GM21723 (cell line): ENCODE measurements around the gene SPINK4.

Source experiments
- ATAC-seq: cut with Tn5 transposase; IDR thresholded peaks from one replicate; pipeline ENCODE4 v1.9.1; 2021; ENCODE audit warnings: mild to moderate bottlenecking, moderate library complexity; ENCODE audit not compliant: unreplicated experiment

SPINK4 gene

GRCh38 chr9:33239921-33240320 is at the start of gene SPINK4:
Gene SPINK4 (plus strand): TSS chr9:33240167. CDS start chr9:33240209, 42 bp downstream.
- ATAC-seq = no peak

- ATAC-seq = no peak
Measured at GRCh38 chr9:33192493-33193255, 47.3 kb upstream of the SPINK4 start.

- ATAC-seq = no peak
Measured at GRCh38 chr9:33193818-33194217, 46.1 kb upstream of the SPINK4 start.

GRCh38 chr9:33196736-33197135 is 43.2 kb upstream of the SPINK4 start:
- ATAC-seq = no peak

- no peak for ATAC-seq
Measured at GRCh38 chr9:33197279-33198152, 42.5 kb upstream of the SPINK4 start.

- ATAC-seq = no peak
Measured at GRCh38 chr9:33198165-33198564, 41.8 kb upstream of the SPINK4 start.

GRCh38 chr9:33202018-33202417 is 37.9 kb upstream of the SPINK4 start:
- ATAC-seq = peak; percentile 76

GRCh38 chr9:33202552-33203201 is 37.3 kb upstream of the SPINK4 start:
- peak; percentile 100 for ATAC-seq

GRCh38 chr9:33209394-33209793 is 30.6 kb upstream of the SPINK4 start:
- ATAC-seq = no peak

- no peak for ATAC-seq
Measured at GRCh38 chr9:33210006-33210715, 29.8 kb upstream of the SPINK4 start.

- no peak for ATAC-seq
Measured at GRCh38 chr9:33211695-33212393, 28.1 kb upstream of the SPINK4 start.

GRCh38 chr9:33220681-33221567 is 19.0 kb upstream of the SPINK4 start:
- no peak for ATAC-seq

- ATAC-seq = no peak
Measured at GRCh38 chr9:33221568-33221884, 18.4 kb upstream of the SPINK4 start.

- no peak for ATAC-seq
Measured at GRCh38 chr9:33222031-33222430, 17.9 kb upstream of the SPINK4 start.

GRCh38 chr9:33223696-33224095 is 16.3 kb upstream of the SPINK4 start:
- no peak for ATAC-seq

GRCh38 chr9:33225319-33226147 is 14.4 kb upstream of the SPINK4 start:
- no peak for ATAC-seq

GRCh38 chr9:33227008-33227398 is 13.0 kb upstream of the SPINK4 start:
- ATAC-seq = peak; percentile 53

GRCh38 chr9:33227741-33228140 is 12.2 kb upstream of the SPINK4 start:
- no peak for ATAC-seq

GRCh38 chr9:33228606-33229005 is 11.4 kb upstream of the SPINK4 start:
- no peak for ATAC-seq
